Daoy (cell line): Measurements from ENCODE around the gene BGLAP. TPM values are rescaled to one million over a fixed set of nuclear protein-coding genes. Genes with fewer than 3 reads are reported as not detected.

Experiments
- DNase-seq: peaks from one replicate; pipeline ENCODE4 v3.0.0-alpha.2; 2015; ENCODE audit warnings: low read depth
- total RNA-seq: library from RNA; depleted of rRNA; stranded (reverse); fragments of >200 nt; shearing (Covaris generic); gene quantifications from 2 replicates; pipeline ENCODE4 v1.2.3, GENCODE V29; 2014

The BGLAP gene
- total RNA-seq, 1 experiment from 2014 or later = 0.17 TPM

- no peak for DNase-seq
Observed at GRCh38 chr1:156226782-156227181, 15.2 kb upstream of the BGLAP start.

- DNase-seq = no peak
Observed at GRCh38 chr1:156228501-156228900, 13.5 kb upstream of the BGLAP start.

DNA sequence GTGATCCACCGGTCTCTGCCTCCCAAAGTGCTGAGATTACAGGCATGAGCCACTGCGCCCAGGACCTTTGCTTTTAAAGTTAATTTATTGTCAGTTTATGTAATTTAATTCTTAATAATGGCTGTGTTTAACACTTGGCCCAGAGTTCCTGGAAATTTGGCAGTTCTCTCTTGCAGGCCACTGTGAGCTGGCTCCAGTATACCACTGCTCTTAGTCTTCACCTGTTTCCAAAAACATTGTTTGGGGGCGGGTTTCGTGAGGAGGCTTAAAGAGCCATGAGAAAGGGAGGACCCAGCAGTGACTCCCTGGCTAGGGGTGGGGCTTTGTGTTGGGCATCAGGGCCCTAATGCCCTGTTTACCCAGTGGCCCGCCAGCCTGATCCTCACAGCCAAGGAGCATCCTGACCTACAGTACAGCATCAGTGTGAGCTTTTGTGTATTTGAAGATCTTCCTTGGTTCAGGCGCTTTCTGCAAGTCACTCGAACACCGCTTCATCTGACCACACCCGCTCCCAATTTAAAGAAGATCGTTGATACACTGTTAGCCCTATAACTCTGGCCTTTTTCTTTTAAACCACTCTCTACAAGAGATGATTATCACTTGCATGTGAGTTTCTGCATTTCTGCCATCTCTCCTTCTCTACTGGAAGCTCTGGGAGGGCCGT lies 12.0 kb upstream of the BGLAP start:
- no peak for DNase-seq

GRCh38 chr1:156230473-156230837 lies 11.5 kb upstream of the BGLAP start:
- DNase-seq = no peak

DNA sequence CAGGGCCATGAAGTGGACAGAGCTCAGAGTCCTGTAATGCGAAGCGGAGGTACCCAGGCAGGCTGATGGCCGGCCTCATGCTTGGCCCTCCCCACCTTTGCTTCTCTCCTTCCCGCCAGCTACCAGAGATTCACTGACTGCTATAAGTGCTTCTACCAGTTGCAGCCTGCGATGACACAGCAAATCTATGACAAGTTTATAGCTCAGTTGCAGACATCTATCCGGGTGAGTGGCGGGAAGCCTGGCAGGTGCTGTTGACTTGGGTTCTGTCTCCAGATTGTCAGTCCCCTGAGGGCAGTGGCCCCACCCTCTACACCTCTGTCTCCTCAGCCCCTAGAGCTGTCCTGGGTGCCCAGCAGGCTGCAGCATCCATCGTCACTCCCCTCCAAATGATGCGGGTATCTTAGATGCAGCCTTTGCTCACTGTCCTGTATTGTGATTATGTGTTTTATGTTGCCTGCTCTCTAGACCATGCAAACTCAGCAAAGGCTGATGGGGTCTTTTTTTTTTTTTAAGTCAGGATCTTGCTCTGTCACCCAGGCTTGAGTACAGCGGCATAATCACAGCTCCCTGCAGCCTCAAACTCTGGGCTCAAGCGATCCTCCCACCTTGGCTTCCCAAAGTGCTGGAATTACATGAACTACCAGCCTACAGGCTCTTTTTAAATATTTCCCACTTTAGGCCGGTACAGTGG lies 9.6 kb upstream of the BGLAP start:
- DNase-seq = no peak

DNA sequence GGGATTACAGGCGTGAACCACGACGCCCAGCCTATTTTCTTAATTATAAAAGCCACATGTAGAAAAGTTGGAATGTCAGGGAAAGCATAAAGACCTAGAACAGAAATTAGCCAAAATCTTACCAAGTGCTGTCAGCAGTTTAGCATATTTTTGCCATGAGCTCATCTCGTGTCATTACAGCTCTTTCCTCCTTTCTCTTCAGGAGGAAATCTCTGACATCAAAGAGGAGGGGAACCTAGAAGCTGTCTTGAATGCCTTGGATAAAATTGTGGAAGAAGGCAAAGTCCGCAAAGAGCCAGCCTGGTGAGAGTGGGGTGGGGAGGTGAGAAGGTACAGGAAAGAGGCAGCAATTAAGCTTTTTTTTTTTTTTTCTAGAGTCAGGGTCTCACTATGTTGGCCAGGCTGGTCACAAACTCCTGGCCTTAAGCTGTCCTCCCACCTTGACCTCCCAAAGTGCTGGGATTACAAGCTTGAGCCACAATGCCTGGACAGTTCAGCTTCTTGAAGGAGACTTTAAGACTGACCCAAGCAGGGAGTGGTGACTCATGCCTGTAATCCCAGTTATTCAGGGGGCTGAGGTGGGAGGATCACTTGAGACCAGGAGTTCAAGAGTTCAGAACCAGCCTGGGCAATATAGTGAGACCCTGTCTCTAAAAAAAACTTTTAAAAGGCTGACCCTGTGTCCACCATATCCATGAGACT lies 8.4 kb upstream of the BGLAP start:
- peak; percentile 55 for DNase-seq

GRCh38 chr1:156236164-156236563 lies 5.8 kb upstream of the BGLAP start:
- DNase-seq = no peak

DNA sequence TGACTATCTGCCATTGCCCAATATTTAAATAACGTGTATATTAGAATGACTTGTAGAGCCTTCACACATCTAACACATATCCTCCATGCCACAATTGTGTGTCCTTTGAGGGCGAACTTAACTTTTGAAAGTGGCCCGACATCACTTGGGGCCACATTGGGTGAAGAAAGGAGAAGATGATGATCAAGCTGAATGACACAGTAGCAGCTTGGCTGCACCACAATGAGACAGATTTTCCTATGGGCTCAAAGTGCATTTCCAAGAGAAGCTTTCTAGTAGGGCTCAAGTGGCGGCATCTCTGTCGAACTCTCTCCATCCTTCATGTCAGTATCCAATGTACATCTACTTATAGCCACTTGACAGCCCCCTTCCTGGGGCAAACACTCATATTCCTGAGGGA lies 3.7 kb upstream of the BGLAP start:
- no peak for DNase-seq

GRCh38 chr1:156241311-156241811 lies 623 bp upstream of the BGLAP start:
- DNase-seq = peak; percentile 86

GRCh38 chr1:156242738-156243137 lies 754 bp downstream of the BGLAP start:
- no peak for DNase-seq

DNA sequence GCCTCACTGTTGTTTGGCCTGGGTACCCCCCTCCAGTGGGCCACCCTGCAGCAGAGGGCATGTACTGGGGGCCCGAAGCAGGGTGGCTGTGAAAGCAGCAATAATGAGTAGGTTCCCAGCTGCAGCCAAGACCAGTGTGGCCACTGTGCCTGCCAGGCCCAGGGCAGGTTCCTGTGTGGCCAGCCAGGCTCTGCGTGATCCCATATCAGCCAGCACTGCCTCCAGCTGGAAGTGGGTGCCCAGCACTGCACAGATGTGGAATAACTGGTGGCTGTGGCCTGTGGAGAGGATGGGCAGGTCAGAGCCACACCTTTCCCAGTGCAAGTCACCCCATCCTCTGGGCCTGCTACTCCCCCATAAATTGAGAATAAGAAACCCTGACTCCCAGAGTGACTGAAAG lies 2.1 kb downstream of the BGLAP start:
- no peak for DNase-seq

DNA sequence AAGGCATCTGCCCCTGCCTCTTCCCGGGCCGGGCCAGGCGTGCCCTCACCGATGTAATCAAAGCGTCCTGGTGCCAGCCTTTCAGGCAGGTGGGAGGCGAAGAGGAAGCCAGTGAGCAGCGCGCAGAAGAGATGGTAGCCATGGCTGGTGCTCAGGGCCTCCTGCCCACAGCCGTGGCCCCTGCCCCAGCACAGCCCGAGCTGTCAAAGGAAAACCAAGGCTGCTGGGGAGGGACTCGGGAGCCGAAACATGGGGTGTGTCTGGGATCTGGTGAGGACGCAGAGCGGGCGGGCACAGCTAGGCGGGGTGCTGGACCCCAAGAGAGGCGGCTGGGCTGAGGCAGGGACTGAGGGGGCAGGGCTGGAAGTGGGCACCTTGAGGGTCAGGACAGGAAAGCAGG lies 2.7 kb downstream of the BGLAP start:
- DNase-seq = no peak

DNA sequence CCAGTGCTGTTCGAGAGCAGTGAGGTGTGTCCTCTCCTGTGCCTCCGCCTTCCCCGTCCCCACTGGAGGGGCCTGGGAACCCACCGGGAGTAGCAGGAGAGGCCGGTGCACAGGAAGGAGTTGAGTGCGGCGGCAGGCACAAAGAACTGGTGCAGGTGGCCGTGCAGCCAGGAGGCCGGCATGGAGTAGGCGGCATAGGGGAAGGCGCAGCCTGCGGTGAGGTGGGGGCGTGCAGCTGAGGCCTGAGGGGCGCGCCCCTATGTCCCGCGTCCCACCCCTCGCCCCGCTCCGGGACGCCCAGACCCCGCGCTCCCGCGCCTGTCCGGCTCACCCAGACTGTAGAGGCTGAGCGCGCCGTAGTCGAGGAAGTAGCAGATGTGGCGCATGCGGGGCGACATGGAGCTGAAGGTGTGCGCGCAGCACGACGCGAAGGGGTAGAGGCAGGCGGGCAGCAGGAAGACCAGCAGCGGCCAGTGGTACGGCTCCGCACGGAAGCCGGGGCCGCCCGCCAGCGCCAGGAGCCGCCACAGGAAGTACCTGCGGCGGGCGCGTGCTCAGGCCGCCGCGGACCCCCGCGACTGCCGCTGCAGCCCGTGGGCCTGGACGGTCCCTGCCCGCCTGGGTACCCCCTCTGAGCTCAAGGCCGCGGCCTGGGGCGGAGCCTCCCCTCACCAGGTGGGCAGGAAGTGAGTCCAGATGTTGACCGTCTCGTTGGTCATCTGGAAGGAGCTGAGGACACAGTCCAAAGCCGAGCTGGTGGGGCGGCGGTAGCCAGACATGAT lies 3.7 kb downstream of the BGLAP start:
- DNase-seq = no peak

GRCh38 chr1:156246241-156246780 lies 4.3 kb downstream of the BGLAP start:
- no peak for DNase-seq

DNA sequence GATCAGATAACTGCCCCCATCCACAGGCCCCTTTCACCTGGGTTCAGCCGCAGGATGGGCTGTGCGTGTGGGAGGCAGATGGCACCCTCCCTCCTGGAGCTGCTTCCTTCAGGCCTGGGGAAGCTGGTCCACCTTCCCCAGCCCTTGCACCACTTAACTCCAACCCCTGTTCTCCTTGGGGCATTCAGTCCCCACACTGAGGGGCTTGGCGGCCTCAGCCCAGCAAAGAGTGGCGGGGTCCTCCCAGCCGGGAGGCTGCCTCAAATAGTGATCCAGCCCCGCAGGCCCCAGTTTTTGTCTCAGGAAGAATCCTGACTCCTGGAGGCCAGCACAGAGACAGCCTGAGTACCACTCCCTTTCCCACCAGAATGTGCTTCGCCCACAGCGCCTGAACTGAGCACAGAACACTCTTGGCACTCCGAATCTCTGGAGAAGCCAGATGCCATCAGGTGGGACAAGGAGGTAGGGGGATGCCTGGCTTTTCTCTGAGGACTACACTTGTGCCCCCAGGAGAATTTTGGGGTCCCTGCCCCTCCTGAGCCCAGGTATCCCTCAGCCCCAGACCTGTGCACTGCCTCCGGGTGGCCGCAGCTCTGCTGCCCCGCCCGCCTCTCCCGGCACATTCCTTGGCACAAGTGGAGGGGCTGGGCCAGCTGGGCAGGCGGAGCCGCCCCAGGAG lies 4.9 kb downstream of the BGLAP start:
- DNase-seq = no peak

- no peak for DNase-seq
Observed at GRCh38 chr1:156247460-156248322, 5.7 kb downstream of the BGLAP start, which contains the start of gene PAQR6. Gene PAQR6, minus strand, starts transcription at chr1:156248056. Its CDS starts 1,325 bp downstream, at chr1:156246731.

- no peak for DNase-seq
Observed at GRCh38 chr1:156248323-156248683, 6.3 kb downstream of the BGLAP start.

GRCh38 chr1:156249593-156249992 lies 7.6 kb downstream of the BGLAP start:
- DNase-seq = no peak

GRCh38 chr1:156251527-156251926 lies 9.5 kb downstream of the BGLAP start:
- DNase-seq = no peak

DNA sequence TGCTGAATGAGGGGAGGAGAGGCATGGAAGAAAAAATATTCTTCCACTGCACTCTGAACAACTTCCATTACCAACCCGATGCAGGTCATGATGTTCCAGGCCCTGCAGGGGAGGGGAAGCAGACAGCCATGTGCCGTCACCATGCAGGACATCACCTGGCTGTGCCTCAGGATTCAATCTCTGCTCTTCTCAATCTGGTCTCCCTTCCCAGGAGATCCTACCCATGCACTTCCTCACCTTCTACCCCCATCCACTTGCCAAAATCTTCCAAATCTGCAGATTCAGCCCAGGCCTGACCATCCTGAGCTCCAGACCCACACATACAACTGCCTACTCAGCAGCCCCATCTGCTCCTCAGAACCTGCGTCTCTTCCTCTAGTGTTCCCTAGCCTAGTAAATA lies 11.7 kb downstream of the BGLAP start:
- DNase-seq = no peak
